CMK (cell line): ENCODE measurements around the gene CFAP410.

ENCODE experiments used
- DNase-seq: peaks from one replicate; pipeline ENCODE4 v3.0.0-alpha.2; 2010; ENCODE audit warnings: low read depth

CFAP410 gene

DNA sequence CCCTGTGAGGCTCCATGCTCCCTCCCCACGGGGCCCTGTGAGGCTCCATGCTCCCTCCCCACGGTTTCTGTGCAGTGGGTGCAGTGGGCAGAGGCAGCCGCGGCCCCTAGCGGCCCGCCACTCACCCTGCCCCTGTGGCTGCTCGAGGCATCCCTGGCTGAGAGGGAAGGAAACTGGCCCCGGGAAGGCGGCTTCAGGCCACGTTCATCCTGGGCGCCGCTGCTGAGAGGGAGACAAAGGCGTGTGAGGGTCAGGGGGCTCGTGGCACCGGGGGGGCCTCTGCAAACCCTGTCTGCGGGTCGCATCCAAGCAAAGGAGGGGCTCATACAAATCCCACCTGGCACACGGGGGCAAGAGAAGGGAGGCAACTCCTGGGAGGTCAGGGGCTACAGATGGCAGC, 8.5 kb downstream of the CFAP410 start:
- no peak for DNase-seq

GRCh38 chr21:44329971-44330681, 9.1 kb downstream of the CFAP410 start:
- DNase-seq: no peak

DNA sequence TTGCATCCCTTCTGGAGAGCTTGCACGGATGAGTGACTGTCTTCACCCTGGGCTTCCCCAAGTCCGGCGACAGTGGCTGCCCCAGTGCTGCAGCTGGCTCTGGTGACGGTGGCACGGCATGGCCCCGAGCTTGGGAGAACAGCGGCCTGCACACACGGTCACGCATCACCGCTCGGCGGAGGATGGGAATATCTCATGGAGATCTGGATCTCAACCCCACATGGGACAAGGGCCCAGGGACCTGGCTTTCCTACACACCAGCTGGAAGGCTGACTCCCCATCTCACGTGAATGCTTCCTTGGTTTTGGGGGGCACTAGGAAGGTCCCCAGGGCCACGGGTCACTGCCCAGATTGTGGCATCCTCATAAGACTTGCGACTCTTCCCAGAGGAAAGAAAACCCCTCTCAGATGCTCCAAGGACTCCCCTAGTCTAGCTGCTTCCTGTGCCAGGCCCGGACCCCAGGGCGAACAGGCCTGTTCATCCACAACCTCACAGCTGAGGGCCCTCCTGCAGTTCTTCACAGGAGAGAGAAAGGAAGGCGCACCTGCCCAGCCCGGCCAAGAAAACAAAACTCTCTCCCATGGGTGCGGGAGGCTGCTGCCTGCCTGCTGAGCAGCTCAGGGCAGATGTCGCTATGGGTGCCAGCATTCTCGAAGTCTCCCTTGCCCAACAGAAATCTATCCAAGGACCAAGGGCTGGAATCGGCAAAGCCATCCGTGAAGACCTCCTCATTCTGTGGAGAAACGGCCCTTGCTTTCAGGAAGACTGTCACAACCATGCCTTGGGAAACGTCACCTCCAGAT, 9.9 kb downstream of the CFAP410 start:
- no peak for DNase-seq

DNA sequence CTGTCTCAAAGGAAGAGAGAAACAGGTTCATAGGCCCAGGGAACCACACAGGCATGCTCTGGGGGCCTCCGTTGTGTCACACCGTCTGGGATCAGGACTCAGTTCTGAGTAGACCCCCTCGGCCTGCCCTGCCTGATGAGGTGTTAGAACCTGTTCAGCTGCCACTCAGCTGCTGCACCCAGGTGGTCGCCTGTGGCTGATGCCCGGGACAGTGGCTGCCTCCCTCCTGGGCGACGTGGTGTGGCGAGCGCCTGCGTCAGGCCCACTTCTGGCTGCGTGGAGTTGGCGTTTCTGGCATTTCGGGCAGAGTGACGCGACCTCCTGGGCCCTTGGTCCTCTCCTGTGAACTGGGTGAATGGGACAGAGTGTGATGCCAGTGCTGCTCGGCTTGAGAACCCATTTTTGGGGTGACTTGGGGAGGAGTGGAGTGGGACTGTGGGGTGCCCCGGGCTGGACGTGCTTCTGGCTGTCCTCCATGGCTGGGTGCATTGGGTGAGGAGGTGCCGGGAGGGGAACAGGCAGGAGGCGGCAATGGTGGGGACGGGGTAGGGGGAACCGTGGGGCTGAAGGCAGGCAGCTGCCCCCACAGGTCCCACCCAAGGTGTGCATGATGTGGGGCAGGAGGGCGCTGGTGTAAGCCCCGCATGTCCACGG, 10.8 kb downstream of the CFAP410 start:
- no peak for DNase-seq

GRCh38 chr21:44327603-44327974, 11.6 kb downstream of the CFAP410 start:
- no peak for DNase-seq

GRCh38 chr21:44326716-44327602, 12.2 kb downstream of the CFAP410 start:
- no peak for DNase-seq

DNA sequence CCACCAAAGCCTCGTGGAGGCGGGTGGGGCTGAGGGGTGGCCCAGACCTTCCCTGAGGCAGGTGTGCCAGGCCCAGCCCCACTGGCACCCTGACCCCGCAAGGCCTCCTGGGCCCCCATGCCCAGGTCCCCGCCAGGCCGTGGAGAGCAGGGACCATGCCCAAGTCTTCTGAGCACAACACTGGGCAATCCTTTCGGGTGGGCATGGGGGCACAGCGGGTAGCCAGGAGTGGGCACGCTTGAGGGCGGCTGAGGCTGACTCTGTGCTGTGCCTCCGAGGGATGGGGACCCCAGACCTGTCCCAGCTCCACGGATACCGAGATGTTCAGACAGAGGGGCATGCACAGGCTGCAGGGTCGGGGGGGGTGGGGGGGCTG, 12.9 kb downstream of the CFAP410 start:
- DNase-seq: no peak

DNA sequence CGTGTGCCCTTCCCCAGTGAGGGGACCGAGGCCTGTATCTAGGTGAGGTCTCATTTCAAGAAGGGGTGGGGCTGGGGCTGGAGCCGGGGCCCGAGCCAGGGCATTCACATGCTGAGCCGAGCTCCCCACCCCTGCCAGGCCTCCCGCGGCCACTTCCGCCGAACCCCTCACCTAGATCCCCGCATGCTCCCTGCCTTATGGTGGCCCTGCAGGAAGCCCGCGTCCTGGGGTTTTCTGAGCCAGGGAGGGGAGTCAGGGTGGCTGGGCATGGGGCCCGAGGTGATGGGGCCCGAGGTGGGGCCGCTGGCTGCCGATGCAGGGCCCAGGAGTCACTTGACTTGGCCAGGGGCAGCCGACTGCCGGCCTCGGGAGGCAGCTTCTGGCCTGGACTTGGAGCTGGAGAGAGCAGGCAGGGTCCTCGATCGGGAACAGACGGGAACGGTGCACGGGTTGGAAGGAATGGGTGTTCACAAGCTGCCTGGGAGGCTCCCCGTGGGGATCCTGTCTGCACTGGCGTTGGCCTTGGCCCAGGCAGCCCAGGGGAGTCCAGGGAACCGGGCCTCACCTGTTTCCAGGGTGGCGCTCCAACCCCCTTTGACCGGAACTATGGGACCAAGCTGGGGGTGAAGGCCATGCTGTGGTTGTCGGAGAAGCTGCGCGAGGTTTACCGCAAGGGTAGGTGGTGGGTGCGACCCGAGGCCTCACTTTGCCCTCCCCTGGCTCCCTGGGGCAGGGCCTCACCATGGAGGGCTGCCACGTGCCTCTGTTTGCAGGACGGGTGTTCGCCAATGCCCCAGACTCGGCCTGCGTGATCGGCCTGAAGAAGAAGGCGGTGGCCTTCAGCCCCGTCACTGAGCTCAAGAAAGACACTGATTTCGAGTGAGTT, 13.6 kb downstream of the CFAP410 start:
- DNase-seq: no peak

GRCh38 chr21:44324854-44325107, 14.4 kb downstream of the CFAP410 start:
- DNase-seq: no peak

GRCh38 chr21:44324106-44324853, 14.9 kb downstream of the CFAP410 start:
- DNase-seq: no peak

GRCh38 chr21:44323591-44323990, 15.6 kb downstream of the CFAP410 start:
- DNase-seq: no peak

GRCh38 chr21:44322621-44323325, 16.4 kb downstream of the CFAP410 start:
- DNase-seq: no peak

DNA sequence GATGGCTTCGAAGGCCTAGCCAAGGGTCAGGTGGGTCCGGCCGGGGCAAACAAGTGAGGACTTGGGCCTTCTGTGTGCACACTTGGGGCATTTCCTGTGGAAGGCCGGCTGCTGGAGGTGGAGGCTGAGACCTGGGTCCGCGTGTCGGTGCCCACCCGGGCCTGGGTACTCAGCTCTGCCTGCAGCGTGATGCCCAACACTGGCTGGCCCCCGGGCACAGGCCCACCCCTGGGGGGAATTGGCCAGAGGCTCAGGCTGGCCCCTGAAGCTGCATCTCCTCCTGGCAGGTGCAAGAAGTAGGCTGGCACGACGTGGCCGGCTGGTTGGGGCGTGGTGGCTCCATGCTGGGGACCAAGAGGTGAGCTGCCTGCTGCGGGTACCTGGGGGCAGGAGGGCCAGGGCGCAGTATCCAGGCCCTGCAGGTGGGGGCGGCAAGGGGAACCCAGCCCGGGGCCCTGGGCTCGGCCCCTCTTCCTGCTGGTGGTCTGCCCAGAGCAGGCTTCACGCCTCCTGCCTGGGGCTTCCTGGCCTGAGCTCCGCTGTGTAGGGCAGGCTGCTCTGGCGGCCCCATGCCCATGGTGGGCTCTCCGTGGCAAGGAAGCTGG, 17.2 kb downstream of the CFAP410 start:
- DNase-seq: no peak

DNA sequence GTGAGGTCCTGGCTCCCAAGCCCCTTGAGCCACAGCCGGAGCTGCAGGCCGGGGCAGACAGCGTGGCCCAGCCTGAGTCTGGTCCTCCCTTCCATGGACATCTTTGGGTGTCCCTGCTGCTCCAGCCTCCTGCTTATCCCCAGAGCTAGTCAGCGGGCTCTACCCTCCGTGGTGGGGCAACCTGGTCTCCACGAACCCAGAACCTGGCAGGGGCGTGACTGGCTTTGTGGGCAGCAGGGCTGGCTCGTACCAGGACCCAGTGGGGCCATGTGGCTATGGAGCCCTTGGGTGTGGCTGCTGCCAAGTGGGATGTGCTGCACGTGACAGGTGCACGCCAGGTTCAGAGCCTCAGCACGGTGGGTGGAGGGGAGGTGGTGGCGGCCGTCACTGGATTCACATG, 18.3 kb downstream of the CFAP410 start:
- no peak for DNase-seq

- no peak for DNase-seq
These were observed 19.7 kb downstream of the CFAP410 start for GRCh38 chr21:44319407-44320065.

DNA sequence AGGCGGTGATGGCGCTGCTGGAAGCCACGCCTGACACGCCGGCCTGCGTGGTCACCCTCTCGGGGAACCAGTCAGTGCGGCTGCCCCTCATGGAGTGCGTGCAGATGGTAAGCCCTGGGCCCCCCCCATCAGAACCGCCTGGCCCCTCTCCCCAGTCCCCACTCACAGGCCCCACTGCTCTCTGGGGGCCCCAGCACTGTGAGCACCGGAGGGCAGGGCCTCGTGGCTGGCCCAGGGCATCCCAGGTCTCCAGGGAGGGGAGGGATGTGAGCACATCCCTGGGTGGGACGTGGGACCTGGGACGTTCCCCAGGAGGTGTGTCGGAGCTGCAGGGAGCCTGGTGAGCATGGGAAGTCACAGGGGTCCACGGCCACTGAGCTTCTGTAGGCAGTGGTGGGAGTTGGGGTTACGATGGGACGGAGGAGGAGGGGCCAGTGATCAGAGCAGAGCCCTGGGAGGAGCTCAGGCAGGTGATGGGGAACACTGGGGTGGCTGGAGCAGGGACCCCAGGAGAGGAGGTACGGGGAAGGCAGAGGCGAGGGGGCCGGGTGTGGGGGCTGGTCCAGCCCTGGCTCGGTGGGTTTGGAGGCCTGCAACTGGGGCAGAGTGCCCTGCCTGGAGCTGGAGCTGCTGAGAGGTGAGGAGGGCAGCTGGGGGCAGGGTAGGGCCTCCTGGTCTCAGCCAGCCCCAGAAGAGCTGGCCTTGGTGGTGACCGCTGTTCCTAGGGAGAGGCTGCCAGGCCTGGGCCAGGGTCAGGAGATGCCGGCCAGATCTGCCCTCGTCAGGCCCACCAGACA, 20.5 kb downstream of the CFAP410 start:
- DNase-seq: no peak

- DNase-seq: no peak
These were observed 21.3 kb downstream of the CFAP410 start for GRCh38 chr21:44317871-44318270.

DNA sequence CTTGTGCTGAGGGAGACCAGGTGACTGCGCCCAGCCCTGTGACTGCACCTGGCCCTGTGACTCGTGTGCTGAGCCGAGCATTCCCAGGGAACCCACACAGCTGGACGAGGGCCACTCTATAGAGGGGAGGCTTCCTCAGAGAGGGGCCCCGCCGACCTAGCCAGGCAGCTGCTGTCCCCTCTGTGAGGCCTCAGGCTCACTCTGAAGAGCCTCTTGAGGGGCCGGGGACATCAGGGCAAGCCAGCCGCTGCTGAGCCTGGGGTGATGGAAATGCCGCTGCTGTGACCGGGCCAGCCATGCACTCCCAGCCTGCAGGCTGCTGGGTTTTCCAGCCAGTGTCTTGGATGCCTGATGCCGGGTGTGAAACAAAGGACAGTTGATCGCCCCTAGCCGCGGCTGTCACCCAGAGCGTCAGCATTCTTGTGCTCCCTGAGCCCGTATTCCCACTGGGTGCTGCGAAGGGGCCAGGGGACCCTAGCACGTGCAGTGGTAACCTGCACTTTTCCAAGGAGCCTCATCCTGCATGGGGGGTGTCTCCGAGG, 21.9 kb downstream of the CFAP410 start:
- DNase-seq: no peak
